Colonic mucosa (tissue), 4 donors: ENCODE data around the gene TPGS2. TPM values are rescaled to one million over a fixed set of nuclear protein-coding genes. Genes with fewer than 3 reads are reported as not detected.

Experiments
- DNase-seq: peaks from one replicate; pipeline ENCODE4 v3.0.0-alpha.2; 2020
- H3K27ac ChIP-seq: fragments of 200-600 bp; one replicate; pipeline ENCODE4 v1.8.0; 2021
- H3K27me3 ChIP-seq: fragments of 200-600 bp; one replicate; pipeline ENCODE4 v1.8.0; 2021
- H3K36me3 ChIP-seq: fragments of 200-600 bp; one replicate; pipeline ENCODE4 v1.8.0; 2021
- H3K4me1 ChIP-seq: fragments of 200-600 bp; one replicate; pipeline ENCODE4 v1.8.0; 2021; ENCODE audit warnings: mild to moderate bottlenecking
- H3K4me3 ChIP-seq: fragments of 200-600 bp; one replicate; pipeline ENCODE4 v1.8.0; 2021
- H3K9ac ChIP-seq, 2 donors: one replicate each; pipeline ENCODE4 v1.7.0; 2013; ENCODE audit warnings: control low read depth in 2 of 2, low read depth in 2 of 2, low read length in 2 of 2
- H3K9me3 ChIP-seq: fragments of 200-600 bp; one replicate; pipeline ENCODE4 v1.8.0; 2021
- CTCF ChIP-seq: fragments of 200-600 bp; IDR thresholded peaks from one replicate; pipeline ENCODE4 v1.8.0; 2022; ENCODE audit warnings: antibody characterized with exemption, mild to moderate bottlenecking
- intact Hi-C: fragments of 100-400 bp; cut with DNase I; formaldehyde crosslinking; loops from one replicate; pipeline ENCODE4 v1.14.1; 2022
- total RNA-seq, 2 donors: library from RNA; stranded (reverse); fragmentation: NEBNext Ultra II Directional in 1 of 2; extraction: Animal tissue kit (Norgen Biotek cat#: 25700) in 1 of 2; gene quantifications; one replicate each; pipeline ENCODE4 v1.2.1, GENCODE V29; 2021
- donor health status: healthy.
- donor health status: DM: no; HTN: no; CAD: no.
- donor health status: DM: no; HTN: no; CAD: no.

The TPGS2 gene
- total RNA-seq, 2 donors from 2014 or later: 51.8 to 79.2 TPM

DNA sequence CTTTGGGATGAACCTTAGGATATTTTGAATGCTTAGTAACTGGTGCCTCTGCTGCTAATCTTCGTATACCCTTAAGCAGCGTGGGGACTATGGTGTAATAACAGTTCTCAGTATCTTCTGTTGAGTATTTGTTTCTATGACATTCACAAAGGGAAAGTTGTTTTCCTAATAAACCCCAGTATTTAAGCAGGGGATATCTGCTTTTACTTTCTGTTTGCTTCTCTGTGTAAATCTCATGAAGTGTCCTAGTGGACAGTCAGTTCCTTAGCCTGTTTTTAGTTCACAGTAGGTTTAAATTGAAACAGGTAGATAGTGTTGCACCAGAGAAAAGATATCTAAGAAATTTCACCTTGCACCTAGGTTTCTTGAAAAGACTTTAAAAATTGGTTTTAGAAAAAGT is 15.0 kb upstream of the TPGS2 start:
- no peak for DNase-seq
- H3K4me1 ChIP-seq: no peaks in the 10 kb centered on the region
- H3K4me3 ChIP-seq: no peak overlapping the region
- H3K27me3 ChIP-seq: no peaks in the 10 kb centered on the region
- H3K9ac ChIP-seq: no peak overlapping the region
- no peak for TF ChIP-seq CTCF
- no peak overlapping the region for H3K27ac ChIP-seq
- no peaks in the 10 kb centered on the region for H3K9me3 ChIP-seq
- H3K36me3 ChIP-seq: no peaks in the 10 kb centered on the region
- intact Hi-C loops: no loop called here

DNA sequence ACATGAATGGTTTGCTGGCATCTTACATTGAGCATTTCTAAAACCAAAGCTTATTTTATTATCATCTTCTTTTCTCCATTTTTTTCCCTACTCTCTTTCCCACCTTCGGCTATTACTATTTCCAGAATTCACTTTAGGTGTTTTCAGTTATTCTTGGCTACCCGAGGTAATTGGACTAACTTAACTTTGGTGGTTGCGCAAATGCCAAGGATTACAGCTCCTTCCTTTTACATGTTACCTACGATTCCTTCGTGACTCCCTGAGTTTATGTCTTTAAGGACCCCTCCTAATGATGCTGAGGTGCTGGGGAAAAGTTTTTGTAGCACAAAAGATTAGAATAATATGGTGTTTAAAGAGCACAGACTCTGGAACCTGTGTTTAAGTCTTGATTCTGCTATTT is 14.4 kb upstream of the TPGS2 start:
- intact Hi-C loops: no loop called here
- no peaks in the 10 kb centered on the region for H3K36me3 ChIP-seq
- H3K27ac ChIP-seq: no peak overlapping the region

DNA sequence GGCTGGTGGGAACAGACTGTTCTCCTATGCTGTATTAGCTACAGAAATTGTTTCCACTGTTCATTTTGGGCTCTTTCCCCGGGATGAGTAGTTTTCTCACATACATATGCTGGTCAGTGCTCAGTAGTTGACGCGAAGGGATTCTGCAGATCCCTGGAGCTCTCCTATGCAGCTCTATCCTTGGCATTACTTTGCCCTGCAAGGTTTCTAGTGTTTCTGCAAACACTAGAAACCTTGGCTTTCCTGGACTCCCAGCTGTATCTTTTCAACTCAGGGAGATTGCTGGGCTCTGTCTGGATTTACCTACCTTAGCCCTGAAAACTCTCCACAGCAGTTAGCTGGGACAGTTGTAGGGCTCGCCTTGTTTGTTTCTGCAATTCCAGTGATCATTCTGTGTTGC is 11.0 kb upstream of the TPGS2 start:
- Histone ChIP-seq H3K9ac (no peak overlapping the region), H3K4me3 (no peak overlapping the region), H3K36me3 (no peaks in the 10 kb centered on the region), H3K4me1 (no peaks in the 10 kb centered on the region), H3K27me3 (no peaks in the 10 kb centered on the region), H3K27ac (no peak overlapping the region), H3K9me3 (no peaks in the 10 kb centered on the region)
- no peak for DNase-seq
- intact Hi-C loops: no loop called here
- no peak for TF ChIP-seq CTCF

More for the DNA sequence above, 14.4 kb upstream of the TPGS2 start:
- Histone ChIP-seq H3K4me3 (no peak overlapping the region), H3K4me1 (no peaks in the 10 kb centered on the region), H3K9me3 (no peaks in the 10 kb centered on the region), H3K27me3 (no peaks in the 10 kb centered on the region), H3K9ac (no peak overlapping the region)
- no peak for DNase-seq
- no peak for TF ChIP-seq CTCF

- Histone ChIP-seq H3K27me3 (no peaks in the 10 kb centered on the region), H3K27ac (no peak overlapping the region)
- DNase-seq: no peak
Measured at GRCh38 chr18:36835927-36836326, 7.1 kb upstream of the TPGS2 start.

DNA sequence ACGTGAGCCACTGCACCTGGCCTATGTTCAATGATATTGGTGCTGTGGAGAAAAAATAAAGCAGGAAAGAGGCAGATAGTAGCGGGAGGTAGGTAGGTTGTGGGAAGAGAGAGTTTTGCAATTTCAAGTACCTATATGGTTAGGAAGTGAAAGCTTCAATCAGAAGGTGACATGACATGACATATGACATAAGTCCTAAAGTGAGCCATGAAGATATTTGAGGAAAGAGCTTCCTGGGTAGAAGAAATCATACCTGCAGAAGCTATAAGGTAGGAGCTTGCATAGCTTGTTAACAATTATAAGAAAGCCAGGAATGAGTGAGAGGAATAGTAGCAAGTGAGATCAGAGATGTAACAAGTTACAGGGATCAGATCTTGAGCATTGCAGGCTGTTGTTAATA is 4.3 kb upstream of the TPGS2 start:
- DNase-seq: no peak
- intact Hi-C loops: no loop called here
- no peaks in the 10 kb centered on the region for H3K4me1 ChIP-seq

More at GRCh38 chr18:36835927-36836326, 7.1 kb upstream of the TPGS2 start:
- no peak overlapping the region for H3K9ac ChIP-seq
- no peaks in the 10 kb centered on the region for H3K36me3 ChIP-seq
- no peak overlapping the region for H3K4me3 ChIP-seq
- TF ChIP-seq CTCF: no peak
- no peaks in the 10 kb centered on the region for H3K9me3 ChIP-seq
- no peaks in the 10 kb centered on the region for H3K4me1 ChIP-seq
- intact Hi-C loops: no loop called here

More for the DNA sequence above, 4.3 kb upstream of the TPGS2 start:
- Histone ChIP-seq H3K9ac (no peak overlapping the region), H3K27ac (no peak overlapping the region), H3K27me3 (no peaks in the 10 kb centered on the region), H3K4me3 (no peak overlapping the region), H3K36me3 (no peaks in the 10 kb centered on the region), H3K9me3 (no peaks in the 10 kb centered on the region)
- TF ChIP-seq CTCF: no peak
